K562 (cell line): ENCODE measurements around the gene CRABP2. TPM values are rescaled to one million over a fixed set of nuclear protein-coding genes. Genes with fewer than 3 reads are reported as not detected.

Source experiments
- ATAC-seq: fragments of 200-7000 bp; cut with Tn5 transposase; 3 replicates; pipeline ENCODE4 v1.9.1; 2020; ENCODE audit warnings: moderate library complexity
- BruUV-seq: library from RNA; stranded (reverse); fragments of 400-500 nt; replicated peaks from 2 replicates; lab custom pipeline; 2021; lab: Mats Ljungman, UMichigan
- CTCF ChIA-PET: fragments of 300-600 bp; formaldehyde crosslinking; extraction: SDS; loops from one replicate; lab custom pipeline; 2021; ENCODE audit warnings: low intra/inter-chr PET ratio; lab: Yijun Ruan, JAX
- POLR2A ChIA-PET: fragments of 300-600, 350-650 bp; sonication (Branson Sonifier 250); formaldehyde crosslinking; extraction: SDS; loops from one replicate; lab custom pipeline; 2021; ENCODE audit warnings: antibody characterized with exemption, inconsistent platforms; lab: Yijun Ruan, JAX
- DNase-seq, 4 experiments: peaks; one replicate each; pipeline versions ENCODE4 v3.0.0 to v3.0.0-alpha.2; 2011 to 2018; ENCODE audit warnings: low spot score in 3 of 4, mixed read lengths in 3 of 4; ENCODE audit errors: extremely low read depth in 1 of 4
- FAIRE-seq: peaks from 2 replicates; lab custom pipeline; 2011; peaks lifted over from hg19 to GRCh38; lab: Jason Lieb, UNC
- H2AFZ ChIP-seq: 2 replicates; pipeline ENCODE4 v1.6.0; 2011; ENCODE audit warnings: low read depth, low read length, control low read depth, inconsistent platforms
- H3K27ac ChIP-seq: fragments of 200-600 bp; 3 replicates; pipeline ENCODE4 v1.8.0; 2011; ENCODE audit warnings: low read depth, mild to moderate bottlenecking, control low read depth, inconsistent platforms, low read length, moderate library complexity, mixed read lengths; ENCODE audit errors: extremely low read depth
- H3K27me3 ChIP-seq, 2 experiments: fragments of 300-600 bp in 1 of 2; 2 replicates in 1 of 2; 3 replicates in 1 of 2; pipeline versions ENCODE4 v1.6.0 to v1.8.0; 2011; ENCODE audit warnings: inconsistent platforms in 2 of 2, low read length in 2 of 2, mild to moderate bottlenecking in 1 of 2, mixed read lengths in 1 of 2, moderate library complexity in 1 of 2; ENCODE audit not compliant: control insufficient read depth in 2 of 2, insufficient read depth in 2 of 2
- H3K36me3 ChIP-seq: fragments of 300-600 bp; 3 replicates; pipeline ENCODE4 v1.8.0; 2011; ENCODE audit warnings: mild to moderate bottlenecking, low read length, inconsistent platforms; ENCODE audit not compliant: control insufficient read depth, insufficient read depth
- H3K4me1 ChIP-seq, 2 experiments: fragments of 200-600 bp in 1 of 2; replicated peaks in 1 of 2; 2 replicates in 1 of 2; 3 replicates in 1 of 2; pipeline versions ENCODE4 v1.5.1 to v1.8.0; 2011; ENCODE audit warnings: inconsistent platforms in 2 of 2, low read length in 2 of 2, mild to moderate bottlenecking in 1 of 2, mixed read lengths in 1 of 2, moderate library complexity in 1 of 2; ENCODE audit not compliant: control insufficient read depth in 2 of 2, insufficient read depth in 2 of 2
- H3K4me2 ChIP-seq: 2 replicates; pipeline ENCODE4 v1.6.1; 2011; ENCODE audit warnings: low read length, control low read depth, inconsistent platforms, mixed read lengths; ENCODE audit not compliant: insufficient read depth
- H3K4me3 ChIP-seq: fragments of 200-600 bp; sonication (generic), shearing (Covaris generic); 2 replicates; pipeline ENCODE4 v1.5.1; 2016; ENCODE audit warnings: control low read depth, inconsistent platforms
- H3K79me2 ChIP-seq: fragments of 200-600 bp; 3 replicates; pipeline ENCODE4 v1.8.0; 2011; ENCODE audit warnings: low read length, inconsistent platforms; ENCODE audit not compliant: control insufficient read depth, insufficient read depth
- H3K9ac ChIP-seq, 2 experiments: 2 replicates each; pipeline versions ENCODE4 v1.6.0 to v1.6.1; 2011; ENCODE audit warnings: low read depth in 2 of 2, low read length in 2 of 2, control low read depth in 1 of 2, inconsistent platforms in 1 of 2, mild to moderate bottlenecking in 1 of 2, mixed read lengths in 1 of 2; ENCODE audit not compliant: insufficient read depth in 1 of 2
- H3K9me1 ChIP-seq: one replicate; pipeline ENCODE4 v1.6.0; 2011; ENCODE audit warnings: inconsistent platforms, mild to moderate bottlenecking, low read length, moderate library complexity; ENCODE audit not compliant: control insufficient read depth, insufficient read depth
- H3K9me3 ChIP-seq: replicated peaks from 2 replicates; pipeline ENCODE4 v1.5.1; 2011; ENCODE audit warnings: low read depth, low read length, inconsistent platforms; ENCODE audit not compliant: control insufficient read depth, insufficient read depth
- H4K20me1 ChIP-seq: replicated peaks from 2 replicates; pipeline ENCODE4 v1.6.1; 2011; ENCODE audit warnings: low read length, inconsistent platforms, mixed read lengths; ENCODE audit not compliant: control insufficient read depth, insufficient read depth
- FOSL1 ChIP-seq: fragments of 200-800 bp; sonication (Bioruptor generic); conservative IDR thresholded peaks from 2 replicates; pipeline ENCODE4 v1.6.1; 2016; ENCODE audit warnings: missing genetic modification characterization, missing compliant biosample characterization
- FOXJ2 ChIP-seq: fragments of 200-800 bp; sonication (Bioruptor generic); IDR thresholded peaks from 2 replicates; pipeline ENCODE4 v1.6.1; 2016; ENCODE audit warnings: missing genetic modification characterization, missing compliant biosample characterization
- MTA2 ChIP-seq: fragments of 450-650 bp; IDR thresholded peaks from 2 replicates; pipeline ENCODE4 v1.6.1; 2016; ENCODE audit warnings: low read depth
- POLR2A ChIP-seq: fragments of 450-650 bp; conservative IDR thresholded peaks from 2 replicates; pipeline ENCODE4 v1.6.1; 2016
- PTRF ChIP-seq: fragments of 450-650 bp; IDR thresholded peaks from 2 replicates; pipeline ENCODE4 v1.6.1; 2016; ENCODE audit warnings: mild to moderate bottlenecking, missing genetic modification characterization, missing compliant biosample characterization
- RNF2 ChIP-seq: sonication (generic); IDR thresholded peaks from 2 replicates; pipeline ENCODE4 v1.6.1; 2016
- SMAD1 ChIP-seq: fragments of 150-350 bp; IDR thresholded peaks from 2 replicates; pipeline ENCODE4 v1.6.1; 2014; ENCODE audit warnings: low read length, low read depth; ENCODE audit not compliant: partially characterized antibody
- SOX6 ChIP-seq: fragments of 450-650 bp; IDR thresholded peaks from 2 replicates; pipeline ENCODE4 v1.6.1; 2014; ENCODE audit warnings: mild to moderate bottlenecking
- USF1 ChIP-seq: sonication (generic); formaldehyde crosslinking; IDR thresholded peaks from 2 replicates; pipeline ENCODE4 v1.9.0; 2022; ENCODE audit warnings: mild to moderate bottlenecking, missing genetic modification reagents
- ZBTB1 ChIP-seq: sonication (generic); formaldehyde crosslinking; IDR thresholded peaks from 2 replicates; pipeline ENCODE4 v1.8.1; 2023; ENCODE audit warnings: missing genetic modification reagents, low read depth, mild to moderate bottlenecking, borderline replicate concordance
- ZNF165 ChIP-seq: fragments of 250-450 bp; sonication (Bioruptor Pico); IDR thresholded peaks from 2 replicates; pipeline ENCODE4 v1.4.0; 2020; ENCODE audit warnings: borderline replicate concordance
- ZNF23 ChIP-seq: fragments of 250-450 bp; sonication (Bioruptor Pico); IDR thresholded peaks from 2 replicates; pipeline ENCODE4 v1.4.0; 2020; ENCODE audit warnings: mild to moderate bottlenecking
- ZNF347 ChIP-seq: fragments of 450-650 bp; formaldehyde crosslinking; IDR thresholded peaks from 2 replicates; pipeline ENCODE4 v1.4.0; 2020; ENCODE audit warnings: low read depth, mild to moderate bottlenecking, moderate library complexity
- ZNF41 ChIP-seq: fragments of 250-450 bp; sonication (Bioruptor Pico); conservative IDR thresholded peaks from 2 replicates; pipeline ENCODE4 v1.4.0; 2020; ENCODE audit warnings: mild to moderate bottlenecking
- WGBS: fragments of 100-300 bp; shearing (Covaris generic); methylation state at CpG from one replicate; pipeline ENCODE4 v1.1.6; 2016; ENCODE audit warnings: low coverage, mixed read lengths; ENCODE audit not compliant: insufficient coverage; ENCODE audit errors: missing lambda C conversion rate; 5-methylcytosine and 5-hydroxymethylcytosine counted together
- in situ Hi-C: fragments of 300-500 bp; cut with MboI; formaldehyde crosslinking; loops from 4 replicates; pipeline ENCODE4 v1.15.0; 2018; ENCODE audit warnings: inconsistent platforms, mixed read lengths
- intact Hi-C: fragments of 100-400 bp; cut with micrococcal nuclease; formaldehyde crosslinking; loops from 2 replicates; pipeline ENCODE4 v1.14.2; 2022
- polyA plus RNA-seq, 8 experiments: library from polyadenylated mRNA; depleted of rRNA in 4 of 8; stranded (reverse) in 5 of 8; unstranded in 3 of 8; fragments of >200 nt; fragmentation: Nextera tagmentation in 2 of 8; fragmentation: Illumina TruSeq in 1 of 8; extraction: Ambion mirVana in 2 of 8; extraction: Trizol in 1 of 8; gene quantifications; 2 replicates each; pipeline versions ENCODE4 v1.2.1 to v1.2.3, GENCODE V29; 2011 to 2014; ENCODE audit warnings: inconsistent platforms in 1 of 8, missing spikeins in 1 of 8
- total RNA-seq, 7 experiments: library from RNA; depleted of rRNA in 6 of 7; stranded (reverse); fragments of >200 nt in 6 of 7; fragmentation: Illumina TruSeq in 2 of 7; extraction: Trizol in 2 of 7; gene quantifications; 2 replicates each; pipeline versions ENCODE4 v1.2.1 to v1.2.3, GENCODE V29; 2011 to 2021; ENCODE audit warnings: low replicate concordance in 1 of 7
- TF ChIP-seq, protein P1 (sequence below): fragments of 450-650 bp; IDR thresholded peaks from 2 replicates; pipeline ENCODE4 v1.6.1; 2017; ENCODE audit warnings: antibody characterized with exemption
- TF ChIP-seq, protein P2 (sequence below): fragments of 250-450 bp; sonication (Bioruptor Pico); IDR thresholded peaks from 2 replicates; pipeline ENCODE4 v1.5.0; 2021
- TF ChIP-seq, protein P3 (sequence below): sonication (generic); formaldehyde crosslinking; IDR thresholded peaks from 2 replicates; pipeline ENCODE4 v1.5.0; 2020; ENCODE audit warnings: missing genetic modification reagents

CRABP2 gene
- total and polyA plus RNA-seq, 9 of the 15 experiments (the other 6 are each of a cell fraction or from before 2014, with no cell fraction given) = 0.30 to 2.5 (median 0.82) TPM

DNA sequence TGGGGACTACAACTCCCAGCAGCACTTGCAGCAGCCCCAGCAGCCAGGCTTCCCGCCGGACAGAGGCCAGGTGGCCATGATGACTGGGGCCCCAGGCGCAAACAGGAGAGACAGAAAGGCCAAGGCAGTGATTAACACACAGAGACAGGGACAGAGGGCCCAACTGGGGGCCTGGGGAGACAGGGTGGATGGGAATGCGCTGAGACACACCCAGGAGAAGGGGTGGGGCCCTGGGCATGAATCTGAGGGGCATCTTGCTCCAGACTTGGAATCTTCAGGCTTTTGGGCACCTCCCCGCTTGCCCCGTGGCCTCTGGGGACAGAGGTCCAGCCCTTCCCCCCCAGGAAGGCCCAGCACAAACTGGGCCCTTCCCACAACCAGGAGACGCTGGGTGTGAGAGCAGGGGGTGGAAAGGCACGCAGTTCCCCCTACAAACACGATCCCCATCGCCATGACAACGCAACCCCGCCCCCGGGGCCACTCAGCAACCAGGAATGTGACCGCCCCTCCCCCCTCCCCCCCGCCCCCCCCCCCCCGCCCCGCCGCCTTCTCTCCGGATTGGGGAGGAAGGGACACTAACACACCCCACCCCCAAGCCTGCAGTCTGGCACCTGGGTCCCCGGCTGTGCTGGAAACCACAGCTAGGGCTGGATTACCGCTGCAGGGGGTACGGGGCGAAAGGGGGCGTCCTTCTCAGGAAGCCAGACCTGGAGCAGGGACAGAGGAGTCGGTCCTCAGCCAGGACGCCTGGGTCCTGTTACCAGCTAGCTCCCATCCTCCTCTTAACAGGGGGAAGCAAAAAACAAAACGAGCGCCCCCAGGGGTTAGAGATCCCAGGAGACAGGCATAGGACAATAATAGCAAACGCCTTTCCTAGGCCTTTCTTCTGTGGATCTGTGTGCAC is 41.6 kb upstream of the CRABP2 start (continued):
- peak; percentile 61; the same call in 1 of the 2 replicates for TF ChIP-seq POLR2A
- TF ChIP-seq, all 486 proteins: peak for 76

GRCh38 chr1:156746406-156746727 is 41.0 kb upstream of the CRABP2 start:
- Histone ChIP-seq H3K9me1 (no peaks in the 10 kb centered on the region), H3K36me3 (peaks cover 78% of the 10 kb centered on the region), H3K27me3 (no peaks in the 10 kb centered on the region), H3K9ac (peak overlapping the region; percentile 59 to 91), H4K20me1 (peaks cover 26% of the 10 kb centered on the region), H3K4me2 (peak overlapping the region; percentile 83), H3K4me3 (peak overlapping the region; percentile 48; the same call in 1 of the 2 replicates), H3K79me2 (peaks cover 75% of the 10 kb centered on the region), H3K9me3 (no peaks in the 10 kb centered on the region), H3K27ac (peak overlapping the region; percentile 97), H2AFZ (no peak overlapping the region), H3K4me1 (peaks cover 46 to 50% of the 10 kb centered on the region in 2 experiments)
- POLR2A ChIA-PET = interaction anchor here (0.7 to 1.7 kb wide), 2 partner anchors 17 to 21 kb away, joined by 3 to 4 read pairs; partner anchors contain the start of gene PRCC
- BruUV-seq = no TSS peak
- DNase-seq (no peak), ATAC-seq (no peak), FAIRE-seq (no peak)
- 44% methylated on average over 7 of the region's 9 CpGs for WGBS
- intact Hi-C loops (no loop called here), in situ Hi-C loops (loop anchor here (25.0 kb wide), 1 partner anchor 1434 kb away; the partner anchor contains the start of genes FDPS, PKLR and RUSC1)
- CTCF ChIA-PET = no interaction called here
- TF ChIP-seq, protein P1, sequence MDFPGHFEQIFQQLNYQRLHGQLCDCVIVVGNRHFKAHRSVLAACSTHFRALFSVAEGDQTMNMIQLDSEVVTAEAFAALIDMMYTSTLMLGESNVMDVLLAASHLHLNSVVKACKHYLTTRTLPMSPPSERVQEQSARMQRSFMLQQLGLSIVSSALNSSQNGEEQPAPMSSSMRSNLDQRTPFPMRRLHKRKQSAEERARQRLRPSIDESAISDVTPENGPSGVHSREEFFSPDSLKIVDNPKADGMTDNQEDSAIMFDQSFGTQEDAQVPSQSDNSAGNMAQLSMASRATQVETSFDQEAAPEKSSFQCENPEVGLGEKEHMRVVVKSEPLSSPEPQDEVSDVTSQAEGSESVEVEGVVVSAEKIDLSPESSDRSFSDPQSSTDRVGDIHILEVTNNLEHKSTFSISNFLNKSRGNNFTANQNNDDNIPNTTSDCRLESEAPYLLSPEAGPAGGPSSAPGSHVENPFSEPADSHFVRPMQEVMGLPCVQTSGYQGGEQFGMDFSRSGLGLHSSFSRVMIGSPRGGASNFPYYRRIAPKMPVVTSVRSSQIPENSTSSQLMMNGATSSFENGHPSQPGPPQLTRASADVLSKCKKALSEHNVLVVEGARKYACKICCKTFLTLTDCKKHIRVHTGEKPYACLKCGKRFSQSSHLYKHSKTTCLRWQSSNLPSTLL = no peak
- TF ChIP-seq FOSL1 (tag) (no peak), ZNF165 (no peak), PTRF (tag) (no peak), USF1 (CRISPR knock-in tag) (peak; percentile 81), RNF2 (no peak), ZNF41 (no peak), SMAD1 (no peak), ZBTB1 (CRISPR knock-in tag) (no peak), FOXJ2 (tag) (peak; percentile 38; the same call in 1 of the 2 replicates), MTA2 (no peak), ZNF347 (CRISPR knock-in tag) (no peak), SOX6 (no peak), ZNF23 (CRISPR knock-in tag) (no peak)
- TF ChIP-seq, protein P2, sequence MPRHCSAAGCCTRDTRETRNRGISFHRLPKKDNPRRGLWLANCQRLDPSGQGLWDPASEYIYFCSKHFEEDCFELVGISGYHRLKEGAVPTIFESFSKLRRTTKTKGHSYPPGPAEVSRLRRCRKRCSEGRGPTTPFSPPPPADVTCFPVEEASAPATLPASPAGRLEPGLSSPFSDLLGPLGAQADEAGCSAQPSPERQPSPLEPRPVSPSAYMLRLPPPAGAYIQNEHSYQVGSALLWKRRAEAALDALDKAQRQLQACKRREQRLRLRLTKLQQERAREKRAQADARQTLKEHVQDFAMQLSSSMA = no peak
- TF ChIP-seq, protein P3, sequence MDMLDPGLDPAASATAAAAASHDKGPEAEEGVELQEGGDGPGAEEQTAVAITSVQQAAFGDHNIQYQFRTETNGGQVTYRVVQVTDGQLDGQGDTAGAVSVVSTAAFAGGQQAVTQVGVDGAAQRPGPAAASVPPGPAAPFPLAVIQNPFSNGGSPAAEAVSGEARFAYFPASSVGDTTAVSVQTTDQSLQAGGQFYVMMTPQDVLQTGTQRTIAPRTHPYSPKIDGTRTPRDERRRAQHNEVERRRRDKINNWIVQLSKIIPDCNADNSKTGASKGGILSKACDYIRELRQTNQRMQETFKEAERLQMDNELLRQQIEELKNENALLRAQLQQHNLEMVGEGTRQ (CRISPR knock-in tag) = peak; percentile 77
